ENCODE measurements around the gene NUP50. TPM values are rescaled to one million over a fixed set of nuclear protein-coding genes. Genes with fewer than 3 reads are reported as not detected.

The NUP50 gene
- total RNA-seq, 1 experiment from 2014 or later, result 134 TPM

GRCh38 chr22:45197606-45198462 lies 34.1 kb downstream of the NUP50 start:
- H3K27ac Mint-ChIP-seq, result peak overlapping the region; percentile 76 to 95 (median 77); a peak in 5 of 7 replicates
- H3K4ac ChIP-seq (ENCODE audit: low read depth, low read length), result no peak overlapping the region
- H3K4me1 ChIP-seq (ENCODE audit: insufficient read depth, low read length), result no peaks in the 10 kb centered on the region; the same call in 1 of the 2 replicates

More at GRCh38 chr22:45197606-45198462, 34.1 kb downstream of the NUP50 start:
- H4K5ac ChIP-seq (ENCODE audit: insufficient read length, low read depth, low read length), result no peak overlapping the region
- H2AK5ac ChIP-seq (ENCODE audit: insufficient read length, low read length), result no peak overlapping the region
- H3T11ph ChIP-seq (ENCODE audit: low read length), result no peak overlapping the region
- no peaks in the 10 kb centered on the region for H3K9me3 ChIP-seq (ENCODE audit: control insufficient read depth, low read depth, low read length)
- no peaks in the 10 kb centered on the region for H3K27me3 ChIP-seq (ENCODE audit: insufficient read depth, low read length)
- no peak overlapping the region for H3K4me2 ChIP-seq (ENCODE audit: insufficient read depth, insufficient read length, low read length)
- no peak overlapping the region for H2BK15ac ChIP-seq (ENCODE audit: low read depth, low read length)
- no peak overlapping the region for H4K91ac ChIP-seq (ENCODE audit: insufficient read length, low read depth, low read length)
- no peaks in the 10 kb centered on the region for H3K79me1 ChIP-seq (ENCODE audit: insufficient read depth, low read depth, low read length, poor library complexity, severe bottlenecking)
- no peak overlapping the region for H2BK20ac ChIP-seq (ENCODE audit: low read depth, low read length, poor library complexity, severe bottlenecking)
- WGBS (ENCODE audit: extremely low coverage, insufficient read length, low lambda C conversion rate), result no CpG with 5 or more reads among the region's 28 CpGs
- no peaks in the 10 kb centered on the region for H3K9me3 Mint-ChIP-seq
- no peak overlapping the region for H3K9ac ChIP-seq (ENCODE audit: extremely low read depth, insufficient read length, low read length)
- H3K18ac ChIP-seq (ENCODE audit: insufficient read length, low read depth, low read length), result no peak overlapping the region
- TF ChIP-seq CTCF (conservative IDR thresholded peaks at IDR 0.05), result no peak
- no peak overlapping the region for H3K23ac ChIP-seq (ENCODE audit: insufficient read length, low read depth, low read length)
- no peaks in the 10 kb centered on the region for H3K23me2 ChIP-seq (ENCODE audit: insufficient read length, low read depth, low read length, poor library complexity, severe bottlenecking)
- H4K20me1 ChIP-seq (ENCODE audit: control insufficient read depth, insufficient read depth, insufficient read length), result no peaks in the 10 kb centered on the region
- H2AFZ ChIP-seq (ENCODE audit: low read length), result no peak overlapping the region
- H3K4me3 Mint-ChIP-seq, result no peak overlapping the region
- H3K27ac ChIP-seq (ENCODE audit: insufficient read length, low read depth, low read length), result no peak overlapping the region
- peaks cover 32 to 39% of the 10 kb centered on the region in 2 experiments for H3K4me1 Mint-ChIP-seq
- no peak overlapping the region for H4K8ac ChIP-seq (replicated peaks; ENCODE audit: insufficient read length, low read depth, low read length)
- no peak for DNase-seq
- no peaks in the 10 kb centered on the region for H3K27me3 Mint-ChIP-seq (ENCODE audit: low read depth)
- H3K79me2 ChIP-seq (ENCODE audit: insufficient read depth, low read length), result no peaks in the 10 kb centered on the region
- H3K56ac ChIP-seq (ENCODE audit: insufficient read length, low read depth, low read length), result no peak overlapping the region
- no peak overlapping the region for H2BK120ac ChIP-seq (ENCODE audit: low read depth, low read length, poor library complexity, severe bottlenecking)
- peaks cover 4 to 29% (median 27%) of the 10 kb centered on the region in 3 experiments; a peak in 6 of 7 replicates for H3K36me3 Mint-ChIP-seq (ENCODE audit: insufficient read depth in 1 of 3, low read depth in 3 of 3)
- peak overlapping the region; percentile 66 for H3K14ac ChIP-seq (ENCODE audit: insufficient read depth, low read length)
- no peak overlapping the region for H2BK5ac ChIP-seq (ENCODE audit: insufficient read length, low read length)
- H2BK12ac ChIP-seq (ENCODE audit: insufficient read length, low read depth, low read length), result no peak overlapping the region
